ENCODE data around the gene NR2E1. TPM values are rescaled to one million over a fixed set of nuclear protein-coding genes. Genes with fewer than 3 reads are reported as not detected.

NR2E1 gene
- total RNA-seq, 2 experiments from 2014 or later: not detected

GRCh38 chr6:108180776-108181175 lies 15.0 kb downstream of the NR2E1 start:
- Mint-ChIP-seq H3K36me3 (ENCODE audit: low read depth) (no peaks in the 10 kb centered on the region), H3K27me3 (peaks cover 73% of the 10 kb centered on the region), H3K4me3 (no peak overlapping the region), H3K27ac (no peak overlapping the region), H3K9me3 (no peaks in the 10 kb centered on the region), H3K4me1 (ENCODE audit: low read depth) (peaks cover 6% of the 10 kb centered on the region)
- DNase-seq (no peak), ATAC-seq (ENCODE audit: poor library complexity) (no peak)
- Histone ChIP-seq H3K9me3 (ENCODE audit: control insufficient read depth in 1 of 2, insufficient read depth in 1 of 2, low read length in 2 of 2) (peaks cover 0 to 9% of the 10 kb centered on the region in 2 experiments), H3K4me3 (ENCODE audit: low read length) (no peak overlapping the region), H3K27me3 (ENCODE audit: control insufficient read depth in 1 of 2, insufficient read depth in 2 of 2, low read length in 2 of 2) (peaks cover 32 to 65% of the 10 kb centered on the region in 2 experiments), H3K36me3 (ENCODE audit: insufficient read depth, low read length) (no peaks in the 10 kb centered on the region), H3K27ac (ENCODE audit: low read depth in 1 of 2, low read length in 2 of 2) (no peak overlapping the region), H3K4me1 (ENCODE audit: insufficient read depth, low read length) (peaks cover 9% of the 10 kb centered on the region)
- CTCF ChIA-PET: no interaction called here
- TF ChIP-seq CTCF (IDR thresholded peaks at IDR 0.05): no peak
- POLR2A ChIA-PET: no interaction called here
- intact Hi-C loops (cut with DNase I, micrococcal nuclease): no loop called here

GRCh38 chr6:108186226-108186625 lies 20.4 kb downstream of the NR2E1 start:
- Histone ChIP-seq H3K36me3 (ENCODE audit: insufficient read depth, low read length) (no peaks in the 10 kb centered on the region), H3K4me3 (ENCODE audit: low read length) (no peak overlapping the region), H3K9me3 (ENCODE audit: control insufficient read depth in 1 of 2, insufficient read depth in 1 of 2, low read length in 2 of 2) (no peaks in the 10 kb centered on the region), H3K4me1 (ENCODE audit: insufficient read depth, low read length) (no peaks in the 10 kb centered on the region), H3K27ac (ENCODE audit: low read depth in 1 of 2, low read length in 2 of 2) (no peak overlapping the region), H3K27me3 (ENCODE audit: control insufficient read depth in 1 of 2, insufficient read depth in 2 of 2, low read length in 2 of 2) (peaks cover 8 to 13% of the 10 kb centered on the region in 2 experiments)
- CTCF ChIA-PET: interaction anchor here (0.5 kb wide), 1 partner anchor 196 kb away, joined by 3 read pairs; no protein-coding TSS in a partner anchor
- H3K4me1 Mint-ChIP-seq (ENCODE audit: low read depth): no peaks in the 10 kb centered on the region
- peaks cover 54% of the 10 kb centered on the region for H3K27me3 Mint-ChIP-seq
- H3K27ac Mint-ChIP-seq: no peak overlapping the region
- intact Hi-C loops (cut with DNase I, micrococcal nuclease): no loop called here
- DNase-seq (no peak), ATAC-seq (ENCODE audit: poor library complexity) (no peak)
- no peaks in the 10 kb centered on the region for H3K9me3 Mint-ChIP-seq
- POLR2A ChIA-PET: no interaction called here
- H3K4me3 Mint-ChIP-seq: no peak overlapping the region
- no peak for TF ChIP-seq CTCF (IDR thresholded peaks at IDR 0.05)
- no peaks in the 10 kb centered on the region for H3K36me3 Mint-ChIP-seq (ENCODE audit: low read depth)

GRCh38 chr6:108187519-108187918 lies 21.7 kb downstream of the NR2E1 start:
- POLR2A ChIA-PET: no interaction called here
- Mint-ChIP-seq H3K4me1 (ENCODE audit: low read depth) (no peaks in the 10 kb centered on the region), H3K27ac (no peak overlapping the region), H3K27me3 (peaks cover 48% of the 10 kb centered on the region), H3K4me3 (no peak overlapping the region), H3K36me3 (ENCODE audit: low read depth) (no peaks in the 10 kb centered on the region), H3K9me3 (no peaks in the 10 kb centered on the region)
- Histone ChIP-seq H3K4me1 (ENCODE audit: insufficient read depth, low read length) (no peaks in the 10 kb centered on the region), H3K27ac (ENCODE audit: low read depth in 1 of 2, low read length in 2 of 2) (no peak overlapping the region), H3K27me3 (ENCODE audit: control insufficient read depth in 1 of 2, insufficient read depth in 2 of 2, low read length in 2 of 2) (peaks cover 4 to 10% of the 10 kb centered on the region in 2 experiments), H3K4me3 (ENCODE audit: low read length) (no peak overlapping the region), H3K9me3 (ENCODE audit: control insufficient read depth in 1 of 2, insufficient read depth in 1 of 2, low read length in 2 of 2) (no peaks in the 10 kb centered on the region), H3K36me3 (ENCODE audit: insufficient read depth, low read length) (no peaks in the 10 kb centered on the region)
- CTCF ChIA-PET: no interaction called here
- TF ChIP-seq CTCF (IDR thresholded peaks at IDR 0.05): no peak
- no peak for DNase-seq
- no peak for ATAC-seq (ENCODE audit: poor library complexity)
- intact Hi-C loops (cut with DNase I, micrococcal nuclease): no loop called here
